H9 (cell line): ENCODE measurements around the gene PTEN. TPM values are rescaled to one million over a fixed set of nuclear protein-coding genes. Genes with fewer than 3 reads are reported as not detected.

Experiments
- DNase-seq: peaks from one replicate; pipeline ENCODE4 v3.0.0-alpha.2; 2017
- H2AFZ ChIP-seq: one replicate; pipeline ENCODE4 v1.6.1; 2013; ENCODE audit warnings: mild to moderate bottlenecking, low read length, control low read depth, moderate library complexity
- H2AK5ac ChIP-seq: 2 replicates; pipeline ENCODE4 v1.6.1; 2013; ENCODE audit warnings: low read length, control low read depth, mixed read lengths; ENCODE audit not compliant: insufficient read length
- H2BK120ac ChIP-seq: one replicate; pipeline ENCODE4 v1.6.1; 2013; ENCODE audit warnings: low read depth, mild to moderate bottlenecking, low read length, control low read depth, inconsistent platforms; ENCODE audit not compliant: poor library complexity, severe bottlenecking
- H2BK12ac ChIP-seq: 2 replicates; pipeline ENCODE4 v1.6.1; 2013; ENCODE audit warnings: low read length, control low read depth, mixed read lengths, low read depth; ENCODE audit not compliant: insufficient read length
- H2BK15ac ChIP-seq: 2 replicates; pipeline ENCODE4 v1.6.1; 2013; ENCODE audit warnings: low read depth, low read length, control low read depth
- H2BK20ac ChIP-seq: one replicate; pipeline ENCODE4 v1.6.1; 2013; ENCODE audit warnings: low read depth, mild to moderate bottlenecking, low read length, control low read depth, inconsistent platforms; ENCODE audit not compliant: poor library complexity, severe bottlenecking
- H2BK5ac ChIP-seq: 2 replicates; pipeline ENCODE4 v1.6.1; 2013; ENCODE audit warnings: low read length, control low read depth, mixed read lengths; ENCODE audit not compliant: insufficient read length
- H3K14ac ChIP-seq: 2 replicates; pipeline ENCODE4 v1.6.1; 2013; ENCODE audit warnings: low read length, control low read depth; ENCODE audit not compliant: insufficient read depth
- H3K18ac ChIP-seq: 2 replicates; pipeline ENCODE4 v1.6.1; 2013; ENCODE audit warnings: low read depth, mild to moderate bottlenecking, mixed read lengths, low read length, control low read depth; ENCODE audit not compliant: insufficient read length
- H3K23ac ChIP-seq: 2 replicates; pipeline ENCODE4 v1.6.1; 2013; ENCODE audit warnings: low read length, control low read depth, mixed read lengths, low read depth; ENCODE audit not compliant: insufficient read length
- H3K23me2 ChIP-seq: 2 replicates; pipeline ENCODE4 v1.6.1; 2013; ENCODE audit warnings: low read depth, mild to moderate bottlenecking, mixed read lengths, low read length, control low read depth; ENCODE audit not compliant: insufficient read length, poor library complexity, severe bottlenecking
- H3K27ac ChIP-seq: 2 replicates; pipeline ENCODE4 v1.5.1; 2013; ENCODE audit warnings: low read length, control low read depth, mixed read lengths, low read depth; ENCODE audit not compliant: insufficient read length
- H3K27me3 ChIP-seq: 2 replicates; pipeline ENCODE4 v1.6.1; 2013; ENCODE audit warnings: low read length, control low read depth, inconsistent platforms; ENCODE audit not compliant: insufficient read depth
- H3K4ac ChIP-seq: 2 replicates; pipeline ENCODE4 v1.6.1; 2013; ENCODE audit warnings: low read depth, mild to moderate bottlenecking, control low read depth, inconsistent platforms, low read length, moderate library complexity
- H3K4me1 ChIP-seq: 2 replicates; pipeline ENCODE4 v1.6.1; 2013; ENCODE audit warnings: low read length, control low read depth, inconsistent platforms; ENCODE audit not compliant: insufficient read depth
- H3K4me2 ChIP-seq: 2 replicates; pipeline ENCODE4 v1.6.1; 2013; ENCODE audit warnings: low read length, control low read depth, mixed read lengths; ENCODE audit not compliant: insufficient read length, insufficient read depth
- H3K56ac ChIP-seq: 2 replicates; pipeline ENCODE4 v1.6.1; 2013; ENCODE audit warnings: low read depth, mild to moderate bottlenecking, mixed read lengths, low read length, control low read depth; ENCODE audit not compliant: insufficient read length
- H3K79me1 ChIP-seq: 2 replicates; pipeline ENCODE4 v1.6.1; 2013; ENCODE audit warnings: low read depth, mild to moderate bottlenecking, moderate library complexity, low read length, control low read depth, inconsistent platforms; ENCODE audit not compliant: insufficient read depth, poor library complexity, severe bottlenecking
- H3K79me2 ChIP-seq: 2 replicates; pipeline ENCODE4 v1.6.1; 2013; ENCODE audit warnings: low read length, control low read depth, inconsistent platforms; ENCODE audit not compliant: insufficient read depth
- H3K9ac ChIP-seq: 2 replicates; pipeline ENCODE4 v1.6.1; 2013; ENCODE audit warnings: low read length, control low read depth, mixed read lengths; ENCODE audit not compliant: insufficient read length; ENCODE audit errors: extremely low read depth
- H3K9me3 ChIP-seq: one replicate; pipeline ENCODE4 v1.6.1; 2013; ENCODE audit warnings: low read depth, low read length, inconsistent platforms; ENCODE audit not compliant: control insufficient read depth
- H3T11ph ChIP-seq: one replicate; pipeline ENCODE4 v1.6.1; 2013; ENCODE audit warnings: mild to moderate bottlenecking, low read length, control low read depth, inconsistent platforms
- H4K20me1 ChIP-seq: one replicate; pipeline ENCODE4 v1.6.1; 2013; ENCODE audit not compliant: control insufficient read depth, insufficient read length, insufficient read depth
- H4K5ac ChIP-seq: 2 replicates; pipeline ENCODE4 v1.6.1; 2013; ENCODE audit warnings: low read depth, mild to moderate bottlenecking, mixed read lengths, low read length, control low read depth; ENCODE audit not compliant: insufficient read length
- H4K8ac ChIP-seq: replicated peaks from 2 replicates; pipeline ENCODE4 v1.6.1; 2013; ENCODE audit warnings: low read length, control low read depth, mixed read lengths, low read depth; ENCODE audit not compliant: insufficient read length
- H4K91ac ChIP-seq: 2 replicates; pipeline ENCODE4 v1.6.1; 2013; ENCODE audit warnings: low read depth, mild to moderate bottlenecking, moderate library complexity, mixed read lengths, low read length, control low read depth; ENCODE audit not compliant: insufficient read length
- H3K27ac Mint-ChIP-seq, 3 experiments: 2 replicates in 2 of 3; 3 replicates in 1 of 3; pipeline ENCODE4 v1.8.0; 2020 to 2021; ENCODE audit warnings: mixed read lengths in 3 of 3, mild to moderate bottlenecking in 1 of 3, moderate library complexity in 1 of 3
- H3K27me3 Mint-ChIP-seq: 2 replicates; pipeline ENCODE4 v1.8.0; 2021; ENCODE audit warnings: low read depth, mild to moderate bottlenecking, moderate library complexity, mixed read lengths
- H3K36me3 Mint-ChIP-seq, 3 experiments: 2 replicates in 2 of 3; 3 replicates in 1 of 3; pipeline ENCODE4 v1.8.0; 2020 to 2021; ENCODE audit warnings: low read depth in 3 of 3, mixed read lengths in 3 of 3; ENCODE audit not compliant: insufficient read depth in 1 of 3
- H3K4me1 Mint-ChIP-seq, 2 experiments: 2 replicates each; pipeline ENCODE4 v1.8.0; 2020; ENCODE audit warnings: mixed read lengths in 2 of 2
- H3K4me3 Mint-ChIP-seq, 2 experiments: 2 replicates in 1 of 2; 3 replicates in 1 of 2; pipeline ENCODE4 v1.8.0; 2020 to 2021; ENCODE audit warnings: mild to moderate bottlenecking in 2 of 2, mixed read lengths in 2 of 2, moderate library complexity in 1 of 2
- H3K9me3 Mint-ChIP-seq, 2 experiments: 2 replicates in 1 of 2; 3 replicates in 1 of 2; pipeline ENCODE4 v1.8.0; 2020; ENCODE audit warnings: mild to moderate bottlenecking in 2 of 2, mixed read lengths in 2 of 2, moderate library complexity in 1 of 2
- CTCF ChIP-seq: fragments of 200-600 bp; sonication (generic); conservative IDR thresholded peaks from 3 replicates; pipeline ENCODE4 v1.8.0; 2021; ENCODE audit warnings: antibody characterized with exemption, mild to moderate bottlenecking
- WGBS: extraction: QIAGEN DNeasy Blood & Tissue Kit; methylation state at CpG from one replicate; pipeline ENCODE4 v1.1.7; 2013; ENCODE audit warnings: missing lambda C conversion rate, low lambda C conversion rate, mixed read lengths; ENCODE audit not compliant: insufficient read length; ENCODE audit errors: extremely low coverage; 5-methylcytosine and 5-hydroxymethylcytosine counted together
- total RNA-seq: library from RNA; stranded (reverse); gene quantifications from 2 replicates; pipeline ENCODE4 v1.2.1, GENCODE V29; 2021

PTEN gene
- total RNA-seq, 1 experiment from 2014 or later, result 52.8 TPM

GRCh38 chr10:87873656-87874055 is 10.2 kb downstream of the PTEN start:
- Histone ChIP-seq H3K9me3 (no peaks in the 10 kb centered on the region), H4K8ac (no peak overlapping the region), H3K4me2 (no peak overlapping the region), H4K91ac (no peak overlapping the region), H3K23me2 (no peaks in the 10 kb centered on the region), H3K79me1 (peaks cover 6% of the 10 kb centered on the region), H2BK15ac (no peak overlapping the region), H3T11ph (no peak overlapping the region), H2BK5ac (no peak overlapping the region), H3K79me2 (peaks cover 19% of the 10 kb centered on the region; the same call in 1 of the 2 replicates), H3K14ac (no peak overlapping the region), H3K27ac (no peak overlapping the region), H2AFZ (no peak overlapping the region), H3K23ac (no peak overlapping the region), H3K9ac (no peak overlapping the region), H3K27me3 (no peaks in the 10 kb centered on the region), H2BK12ac (no peak overlapping the region), H3K4ac (no peak overlapping the region), H2BK120ac (no peak overlapping the region), H4K20me1 (no peaks in the 10 kb centered on the region), H2BK20ac (no peak overlapping the region), H2AK5ac (no peak overlapping the region), H4K5ac (no peak overlapping the region), H3K18ac (no peak overlapping the region), H3K56ac (no peak overlapping the region), H3K4me1 (no peaks in the 10 kb centered on the region; the same call in 1 of the 2 replicates)
- no peak for DNase-seq
- Mint-ChIP-seq H3K4me1 (peaks cover 11 to 22% of the 10 kb centered on the region in 2 experiments), H3K27me3 (no peaks in the 10 kb centered on the region), H3K9me3 (no peaks in the 10 kb centered on the region), H3K36me3 (peaks cover 0 to 4% (median 3%) of the 10 kb centered on the region in 3 experiments; a peak in 4 of 7 replicates), H3K4me3 (no peak overlapping the region; a peak in 1 of 5 replicates), H3K27ac (no peak overlapping the region)
- no CpG with 5 or more reads among the region's 2 CpGs for WGBS
- no peak for TF ChIP-seq CTCF
